GM06990 (cell line): Measurements from ENCODE around the gene FHIP1A.

Experiments
- DNase-seq: peaks from one replicate; pipeline ENCODE4 v3.0.0-alpha.2; 2011; ENCODE audit not compliant: insufficient read length; ENCODE audit errors: extremely low read depth
- H3K27me3 ChIP-seq: replicated peaks from 2 replicates; pipeline ENCODE4 v1.6.0; 2011; ENCODE audit warnings: low read length; ENCODE audit not compliant: control insufficient read depth, insufficient read depth
- H3K36me3 ChIP-seq: 2 replicates; pipeline ENCODE4 v1.5.1; 2011; ENCODE audit warnings: low read length; ENCODE audit not compliant: control insufficient read depth, insufficient read depth
- H3K4me3 ChIP-seq: replicated peaks from 2 replicates; pipeline ENCODE4 v1.5.1; 2011; ENCODE audit warnings: low read depth, mild to moderate bottlenecking, control low read depth, low read length
- TF ChIP-seq, protein P1 (sequence below): IDR thresholded peaks from 2 replicates; pipeline ENCODE4 v1.5.1; 2011; ENCODE audit warnings: low read length, control low read depth, mild to moderate bottlenecking, inconsistent platforms; ENCODE audit not compliant: insufficient read depth, poor library complexity, severe bottlenecking

FHIP1A gene

GRCh38 chr4:151418856-151419255, 9.9 kb downstream of the FHIP1A start:
- no peak overlapping the region for H3K4me3 ChIP-seq
- no peak for DNase-seq
- TF ChIP-seq, protein P1, sequence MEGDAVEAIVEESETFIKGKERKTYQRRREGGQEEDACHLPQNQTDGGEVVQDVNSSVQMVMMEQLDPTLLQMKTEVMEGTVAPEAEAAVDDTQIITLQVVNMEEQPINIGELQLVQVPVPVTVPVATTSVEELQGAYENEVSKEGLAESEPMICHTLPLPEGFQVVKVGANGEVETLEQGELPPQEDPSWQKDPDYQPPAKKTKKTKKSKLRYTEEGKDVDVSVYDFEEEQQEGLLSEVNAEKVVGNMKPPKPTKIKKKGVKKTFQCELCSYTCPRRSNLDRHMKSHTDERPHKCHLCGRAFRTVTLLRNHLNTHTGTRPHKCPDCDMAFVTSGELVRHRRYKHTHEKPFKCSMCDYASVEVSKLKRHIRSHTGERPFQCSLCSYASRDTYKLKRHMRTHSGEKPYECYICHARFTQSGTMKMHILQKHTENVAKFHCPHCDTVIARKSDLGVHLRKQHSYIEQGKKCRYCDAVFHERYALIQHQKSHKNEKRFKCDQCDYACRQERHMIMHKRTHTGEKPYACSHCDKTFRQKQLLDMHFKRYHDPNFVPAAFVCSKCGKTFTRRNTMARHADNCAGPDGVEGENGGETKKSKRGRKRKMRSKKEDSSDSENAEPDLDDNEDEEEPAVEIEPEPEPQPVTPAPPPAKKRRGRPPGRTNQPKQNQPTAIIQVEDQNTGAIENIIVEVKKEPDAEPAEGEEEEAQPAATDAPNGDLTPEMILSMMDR: no peak
- no peaks in the 10 kb centered on the region for H3K36me3 ChIP-seq
- no peaks in the 10 kb centered on the region for H3K27me3 ChIP-seq

DNA sequence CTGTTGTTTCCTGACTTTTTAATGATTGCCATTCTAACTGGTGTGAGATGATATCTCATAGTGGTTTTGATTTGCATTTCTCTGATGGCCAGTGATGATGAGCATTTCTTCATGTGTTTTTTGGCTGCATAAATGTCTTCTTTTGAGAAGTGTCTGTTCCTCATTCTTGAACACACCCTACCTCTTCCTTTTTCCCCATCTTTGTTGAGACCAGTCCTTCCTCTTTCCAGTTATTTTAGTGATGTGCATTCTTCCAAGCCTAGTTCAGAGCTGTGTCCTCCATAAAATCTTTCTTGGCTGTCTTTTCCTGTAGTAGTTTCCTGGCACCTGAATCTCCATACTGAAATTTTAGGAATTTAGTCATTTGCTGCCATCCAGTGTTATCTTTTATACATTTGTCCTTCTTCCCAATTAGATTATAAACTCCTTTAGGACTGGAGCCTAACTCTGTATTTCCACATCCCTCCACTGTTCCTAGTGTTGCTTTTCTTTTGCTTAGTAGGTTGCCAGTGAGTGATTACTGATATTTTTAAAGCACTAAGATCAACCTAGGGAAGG, 11.4 kb downstream of the FHIP1A start:
- TF ChIP-seq, protein P1: no peak
- DNase-seq: no peak
- H3K36me3 ChIP-seq: no peaks in the 10 kb centered on the region

DNA sequence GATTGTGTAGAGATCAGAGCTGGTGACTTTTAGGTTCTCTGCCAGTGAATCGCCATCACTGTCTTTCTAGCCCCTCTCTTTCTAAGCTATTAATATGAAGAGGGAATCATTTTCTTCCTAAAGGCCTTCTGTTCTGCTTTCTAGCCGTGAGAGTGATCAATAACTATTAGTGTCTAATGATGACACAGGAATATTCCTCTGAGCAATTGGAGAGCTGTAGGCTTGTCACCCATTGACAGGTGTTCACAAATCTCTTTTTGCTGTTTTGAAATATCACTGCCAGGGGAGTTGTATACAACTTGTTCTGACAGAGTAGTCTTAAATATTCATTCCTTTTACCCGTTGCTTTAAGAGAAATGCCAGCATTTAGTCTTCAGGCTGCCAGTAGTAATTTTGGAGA, 13.9 kb downstream of the FHIP1A start:
- DNase-seq: no peak
- H3K27me3 ChIP-seq: no peaks in the 10 kb centered on the region
- no peak overlapping the region for H3K4me3 ChIP-seq
- TF ChIP-seq, protein P1: no peak
- no peaks in the 10 kb centered on the region for H3K36me3 ChIP-seq

More for the DNA sequence above, 11.4 kb downstream of the FHIP1A start:
- Histone ChIP-seq H3K4me3 (no peak overlapping the region), H3K27me3 (no peaks in the 10 kb centered on the region)

DNA sequence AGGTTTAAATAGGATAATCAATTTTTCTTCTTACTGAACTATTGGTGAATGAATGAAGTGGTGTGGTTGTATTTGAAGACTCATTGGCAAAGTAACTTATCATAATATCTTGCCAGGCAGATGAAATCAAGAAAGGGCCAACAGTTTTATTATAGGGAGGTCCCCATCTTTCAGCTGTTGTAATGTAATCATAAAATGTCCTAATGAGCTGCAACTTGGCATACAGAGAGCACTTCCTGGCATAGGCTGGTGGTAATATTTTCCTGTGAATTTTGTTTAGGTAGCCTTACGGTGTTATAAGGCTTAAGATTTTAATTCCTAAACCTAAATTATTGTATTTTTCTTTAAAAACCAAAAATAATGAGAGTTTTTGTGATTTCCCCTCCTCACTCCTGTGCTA, 17.5 kb downstream of the FHIP1A start:
- TF ChIP-seq, protein P1: no peak
- DNase-seq: no peak

DNA sequence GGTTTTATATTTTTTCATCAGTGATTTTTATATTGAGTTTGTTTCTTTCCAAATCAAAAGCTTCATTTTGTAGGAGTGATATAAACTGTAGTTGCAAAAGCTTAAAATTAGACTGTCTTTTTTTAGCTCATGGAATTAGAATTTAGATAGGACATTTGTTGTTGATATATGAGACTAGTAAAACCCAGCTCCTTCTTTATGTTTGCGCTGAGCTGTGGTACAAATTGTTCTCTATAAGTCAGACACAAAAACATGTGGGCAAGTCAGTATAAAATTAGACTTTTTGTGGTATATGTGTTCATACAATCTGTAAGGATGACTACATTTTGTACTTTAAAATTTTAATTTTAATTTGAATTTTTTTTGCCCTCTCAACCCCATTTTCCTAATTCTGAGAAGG, 18.3 kb downstream of the FHIP1A start:
- Histone ChIP-seq H3K4me3 (no peak overlapping the region), H3K36me3 (no peaks in the 10 kb centered on the region), H3K27me3 (no peaks in the 10 kb centered on the region)
- DNase-seq: no peak
- TF ChIP-seq, protein P1: no peak

More for the DNA sequence above, 17.5 kb downstream of the FHIP1A start:
- no peak overlapping the region for H3K4me3 ChIP-seq
- no peaks in the 10 kb centered on the region for H3K36me3 ChIP-seq
- no peaks in the 10 kb centered on the region for H3K27me3 ChIP-seq

GRCh38 chr4:151428346-151428745, 19.4 kb downstream of the FHIP1A start:
- TF ChIP-seq, protein P1: no peak
- Histone ChIP-seq H3K27me3 (no peaks in the 10 kb centered on the region), H3K4me3 (no peak overlapping the region), H3K36me3 (no peaks in the 10 kb centered on the region)
- DNase-seq: no peak
